ENCODE results near the gene COPG1. TPM values are rescaled to one million over a fixed set of nuclear protein-coding genes. Genes with fewer than 3 reads are reported as not detected.

The COPG1 gene
- total and polyA plus RNA-seq, 10 of the 15 experiments (the other 5 are each of a cell fraction or from before 2014, with no cell fraction given), result 54.8 to 143 (median 91.2) TPM

GRCh38 chr3:129230311-129231019, 18.9 kb upstream of the COPG1 start:
- no TSS peak for BruUV-seq (replicated peaks)
- no peaks in the 10 kb centered on the region for H4K20me1 ChIP-seq (ENCODE audit: control insufficient read depth, insufficient read depth)
- H3K27ac ChIP-seq (ENCODE audit: control insufficient read depth, insufficient read depth), result no peak overlapping the region
- H3K9me3 ChIP-seq (replicated peaks; ENCODE audit: control insufficient read depth, insufficient read depth, low read length), result no peaks in the 10 kb centered on the region
- ChIA-PET RAD21 (ENCODE audit: unreplicated experiment) (interaction anchor here (0.6 to 1.5 kb wide), 2 partner anchors 16 to 177 kb away, joined by 3 to 5 read pairs; no protein-coding TSS in a partner anchor), POLR2A (interaction anchor here (0.7 to 1.5 kb wide), 2 partner anchors 45 to 1447 kb away, joined by 3 to 4 read pairs; no protein-coding TSS in a partner anchor), CTCF (interaction anchor here (1.2 to 2.5 kb wide), 3 partner anchors 15 to 260 kb away, joined by 5 to 12 read pairs (median 6); no protein-coding TSS in a partner anchor), SMC1A (ENCODE audit: uncharacterized antibody, unreplicated experiment) (interaction anchor here (1.2 kb wide), 1 partner anchor 177 kb away, joined by 3 read pairs; no protein-coding TSS in a partner anchor)
- H3K36me3 ChIP-seq (ENCODE audit: control insufficient read depth in 2 of 2, insufficient read depth in 2 of 2, low read length in 1 of 2), result no peaks in the 10 kb centered on the region
- H3K4me1 ChIP-seq (ENCODE audit: control insufficient read depth, insufficient read depth, low read length), result peaks cover 7% of the 10 kb centered on the region
- H3K4me2 ChIP-seq (ENCODE audit: control insufficient read depth, insufficient read depth), result no peak overlapping the region
- no peaks in the 10 kb centered on the region for H3K79me2 ChIP-seq (ENCODE audit: control insufficient read depth, insufficient read depth, low read length)
- in situ Hi-C loops (cut with MboI) (no loop called here), intact Hi-C loops (cut with micrococcal nuclease; ENCODE audit: unreplicated experiment) (no loop called here)
- no peak for FAIRE-seq
- H2AFZ ChIP-seq (ENCODE audit: control insufficient read depth, low read depth, low read length), result no peak overlapping the region
- DNase-seq (ENCODE audit: low read depth, low spot score), result no peak
- H3K27me3 ChIP-seq (replicated peaks in 1 of 2; ENCODE audit: control insufficient read depth in 2 of 2, insufficient read depth in 2 of 2, low read length in 1 of 2), result no peaks in the 10 kb centered on the region
- H3K9ac ChIP-seq (ENCODE audit: control insufficient read depth, insufficient read depth, low read length), result no peak overlapping the region
- TF ChIP-seq PKNOX1 (IDR thresholded peaks at IDR 0.05) (peak; percentile 18; the same call in 1 of the 2 replicates), SUZ12 (IDR thresholded peaks at IDR 0.05; ENCODE audit: unreplicated experiment) (no peak)
- H3K4me3 ChIP-seq, result no peak overlapping the region
- ATAC-seq, result peak; percentile 52
- WGBS (ENCODE audit: insufficient coverage, insufficient replicate concordance, low lambda C conversion rate, missing lambda C conversion rate), result 13% methylated on average over 7 of the region's 7 CpGs
